Activated B cell treated with CpG ODN at 0.5 μM for 24 hours (primary cell): ENCODE data around the gene TUT1. TPM values are rescaled to one million over a fixed set of nuclear protein-coding genes. Genes with fewer than 3 reads are reported as not detected.
"Not testable (repeated sequence)": the region's sequence is repeated elsewhere in the genome, so short reads cannot be mapped to it uniquely, and the experiment has no call there.

Experiments
- ATAC-seq: fragments of 200-7000 bp; cut with Tn5 transposase; one replicate; pipeline ENCODE4 v1.10.0; 2021; ENCODE audit warnings: low read depth, mild to moderate bottlenecking, moderate library complexity
- CTCF ChIA-PET: fragments of 350-600 bp; sonication (Branson Sonifier 250); formaldehyde crosslinking; loops from one replicate; lab custom pipeline; 2021; ENCODE audit warnings: antibody characterized with exemption; lab: Charles Lee
- POLR2A ChIA-PET: fragments of 350-600 bp; sonication (Branson Sonifier 250); formaldehyde crosslinking; loops from one replicate; lab custom pipeline; 2021; ENCODE audit warnings: antibody characterized with exemption; lab: Charles Lee
- DNase-seq: peaks from one replicate; pipeline ENCODE4 v3.0.0; 2022
- H3K27ac Mint-ChIP-seq: one replicate; pipeline ENCODE4 v1.8.0; 2020; ENCODE audit warnings: mixed read lengths
- H3K27me3 Mint-ChIP-seq: one replicate; pipeline ENCODE4 v1.8.0; 2021; ENCODE audit warnings: mixed read lengths
- H3K36me3 Mint-ChIP-seq: one replicate; pipeline ENCODE4 v1.8.0; 2021; ENCODE audit warnings: low read depth, mixed read lengths
- H3K4me1 Mint-ChIP-seq: one replicate; pipeline ENCODE4 v1.8.0; 2021; ENCODE audit warnings: mixed read lengths
- H3K4me3 Mint-ChIP-seq: one replicate; pipeline ENCODE4 v1.8.0; 2020; ENCODE audit warnings: mild to moderate bottlenecking, mixed read lengths
- H3K9me3 Mint-ChIP-seq: one replicate; pipeline ENCODE4 v1.8.0; 2020; ENCODE audit warnings: mixed read lengths
- CTCF ChIP-seq: fragments of 200-600 bp; IDR thresholded peaks from one replicate; pipeline ENCODE4 v1.8.0; 2022; ENCODE audit warnings: antibody characterized with exemption, mild to moderate bottlenecking
- intact Hi-C: fragments of 100-400 bp; cut with micrococcal nuclease; formaldehyde crosslinking; loops from one replicate; pipeline ENCODE4 v1.15.1; 2024
- total RNA-seq: library from RNA; stranded (reverse); gene quantifications from 2 replicates; pipeline ENCODE4 v1.2.3, GENCODE V29; 2022

The TUT1 gene
- total RNA-seq, 1 donor from 2014 or later = 30.9 TPM

- Mint-ChIP-seq H3K27ac (peak overlapping the region; percentile 68), H3K27me3 (no peaks in the 10 kb centered on the region), H3K9me3 (no peaks in the 10 kb centered on the region), H3K4me1 (peaks cover 43% of the 10 kb centered on the region), H3K4me3 (no peak overlapping the region), H3K36me3 (peaks cover 61% of the 10 kb centered on the region)
- intact Hi-C loops = loop anchor here (1.0 kb wide), 5 partner anchors 19 to 165 kb away; no protein-coding TSS in a partner anchor
- ATAC-seq = peak; percentile 16
- ChIA-PET CTCF (interaction anchor here (1.0 to 11.9 kb wide), 16 partner anchors 9 to 165 kb away, joined by 3 to 192 read pairs (median 5); partner anchors contain the start of genes AHNAK and TUT1), POLR2A (interaction anchor here (0.5 to 5.5 kb wide), 9 partner anchors 8 to 136 kb away, joined by 3 to 40 read pairs (median 7); partner anchors contain the start of genes C11orf98, CSKMT and EEF1G)
- TF ChIP-seq CTCF = peak; percentile 18
- DNase-seq = no peak
These were observed 30.7 kb downstream of the TUT1 start for GRCh38 chr11:62560566-62561103.

- not testable (repeated sequence) for DNase-seq, H3K27me3 Mint-ChIP-seq, ATAC-seq, H3K9me3 Mint-ChIP-seq, H3K4me3 Mint-ChIP-seq
- intact Hi-C loops = loop anchor here (1.0 to 10.0 kb wide), 7 partner anchors 18 to 1205 kb away; no protein-coding TSS in a partner anchor
- peaks cover 53% of the 10 kb centered on the region for H3K4me1 Mint-ChIP-seq
- H3K27ac Mint-ChIP-seq = peak overlapping the region; percentile 30
- ChIA-PET POLR2A (interaction anchor here (0.7 to 5.5 kb wide), 6 partner anchors 13 to 135 kb away, joined by 3 to 40 read pairs (median 11); partner anchors contain the start of genes C11orf98, CSKMT and EEF1G), CTCF (interaction anchor here (1.4 to 11.9 kb wide), 8 partner anchors 8 to 164 kb away, joined by 3 to 192 read pairs (median 10); no protein-coding TSS in a partner anchor)
- peaks cover 51% of the 10 kb centered on the region for H3K36me3 Mint-ChIP-seq
These were observed 31.7 kb downstream of the TUT1 start for GRCh38 chr11:62559626-62560025.

- no peaks in the 10 kb centered on the region for H3K27me3 Mint-ChIP-seq
- ATAC-seq = no peak
- CTCF ChIA-PET = interaction anchor here (1.4 to 11.9 kb wide), 5 partner anchors 17 to 164 kb away, joined by 3 to 192 read pairs (median 16); no protein-coding TSS in a partner anchor
- POLR2A ChIA-PET = interaction anchor here (0.6 to 5.5 kb wide), 9 partner anchors 14 to 225 kb away, joined by 3 to 40 read pairs (median 4); partner anchors contain the start of genes C11orf98, CSKMT and EEF1G
- H3K36me3 Mint-ChIP-seq = peaks cover 49% of the 10 kb centered on the region
- no peak overlapping the region for H3K4me3 Mint-ChIP-seq
- DNase-seq = no peak
- H3K4me1 Mint-ChIP-seq = peaks cover 58% of the 10 kb centered on the region
- H3K27ac Mint-ChIP-seq = no peak overlapping the region
- TF ChIP-seq CTCF = no peak
- intact Hi-C loops = loop anchor here (5.0 to 10.0 kb wide), 2 partner anchors 283 to 1204 kb away; no protein-coding TSS in a partner anchor
- H3K9me3 Mint-ChIP-seq = no peaks in the 10 kb centered on the region
These were observed 32.1 kb downstream of the TUT1 start for GRCh38 chr11:62559204-62559603.

GRCh38 chr11:62558669-62559068 is 32.7 kb downstream of the TUT1 start:
- Mint-ChIP-seq H3K27ac (peak overlapping the region; percentile 99), H3K4me1 (peaks cover 63% of the 10 kb centered on the region), H3K9me3 (no peaks in the 10 kb centered on the region), H3K4me3 (no peak overlapping the region), H3K27me3 (no peaks in the 10 kb centered on the region), H3K36me3 (peaks cover 44% of the 10 kb centered on the region)
- intact Hi-C loops = loop anchor here (5.0 to 10.0 kb wide), 2 partner anchors 284 to 1204 kb away; no protein-coding TSS in a partner anchor
- ATAC-seq (no peak), DNase-seq (no peak)
- POLR2A ChIA-PET = interaction anchor here (0.6 to 5.5 kb wide), 8 partner anchors 14 to 226 kb away, joined by 3 to 40 read pairs (median 6); partner anchors contain the start of genes EEF1G and TUT1
- TF ChIP-seq CTCF = no peak
- CTCF ChIA-PET = interaction anchor here (2.6 to 11.9 kb wide), 3 partner anchors 16 to 163 kb away, joined by 16 to 192 read pairs (median 161); no protein-coding TSS in a partner anchor

GRCh38 chr11:62556875-62557631 is 34.3 kb downstream of the TUT1 start:
- intact Hi-C loops = loop anchor here (1.0 to 10.0 kb wide), 4 partner anchors 46 to 1202 kb away; no protein-coding TSS in a partner anchor
- Mint-ChIP-seq H3K9me3 (no peaks in the 10 kb centered on the region), H3K4me1 (peaks cover 79% of the 10 kb centered on the region), H3K27me3 (no peaks in the 10 kb centered on the region), H3K27ac (peak overlapping the region; percentile 99), H3K4me3 (peak overlapping the region; percentile 81), H3K36me3 (peaks cover 37% of the 10 kb centered on the region)
- ATAC-seq (no peak), DNase-seq (no peak)
- CTCF ChIA-PET = interaction anchor here (0.7 to 11.9 kb wide), 6 partner anchors 10 to 162 kb away, joined by 3 to 192 read pairs (median 6); partner anchors contain the start of gene AHNAK
- no peak for TF ChIP-seq CTCF
- POLR2A ChIA-PET = interaction anchor here (0.5 to 5.5 kb wide), 21 partner anchors 10 to 324 kb away, joined by 3 to 40 read pairs (median 7); partner anchors contain the start of genes AHNAK, C11orf98, CSKMT and EEF1G
